KOPT-K1 (cell line): ENCODE results near the gene LRP1.

Experiments
- H3K27ac ChIP-seq: fragments of 200-600 bp; sonication (generic); 2 replicates; pipeline ENCODE4 v1.5.1; 2016; ENCODE audit warnings: antibody characterized with exemption, mild to moderate bottlenecking, low read depth, low read length; ENCODE audit not compliant: poor library complexity, severe bottlenecking
- H3K36me3 ChIP-seq: fragments of 200-600 bp; sonication (generic); 2 replicates; pipeline ENCODE4 v1.5.1; 2017; ENCODE audit warnings: antibody characterized with exemption, mild to moderate bottlenecking, low read length, moderate library complexity; ENCODE audit not compliant: insufficient read depth
- H3K9me3 ChIP-seq: fragments of 200-600 bp; sonication (generic); 2 replicates; pipeline ENCODE4 v1.5.1; 2017; ENCODE audit warnings: antibody characterized with exemption, low read length, mild to moderate bottlenecking; ENCODE audit not compliant: insufficient read depth, poor library complexity, severe bottlenecking

Gene LRP1

DNA sequence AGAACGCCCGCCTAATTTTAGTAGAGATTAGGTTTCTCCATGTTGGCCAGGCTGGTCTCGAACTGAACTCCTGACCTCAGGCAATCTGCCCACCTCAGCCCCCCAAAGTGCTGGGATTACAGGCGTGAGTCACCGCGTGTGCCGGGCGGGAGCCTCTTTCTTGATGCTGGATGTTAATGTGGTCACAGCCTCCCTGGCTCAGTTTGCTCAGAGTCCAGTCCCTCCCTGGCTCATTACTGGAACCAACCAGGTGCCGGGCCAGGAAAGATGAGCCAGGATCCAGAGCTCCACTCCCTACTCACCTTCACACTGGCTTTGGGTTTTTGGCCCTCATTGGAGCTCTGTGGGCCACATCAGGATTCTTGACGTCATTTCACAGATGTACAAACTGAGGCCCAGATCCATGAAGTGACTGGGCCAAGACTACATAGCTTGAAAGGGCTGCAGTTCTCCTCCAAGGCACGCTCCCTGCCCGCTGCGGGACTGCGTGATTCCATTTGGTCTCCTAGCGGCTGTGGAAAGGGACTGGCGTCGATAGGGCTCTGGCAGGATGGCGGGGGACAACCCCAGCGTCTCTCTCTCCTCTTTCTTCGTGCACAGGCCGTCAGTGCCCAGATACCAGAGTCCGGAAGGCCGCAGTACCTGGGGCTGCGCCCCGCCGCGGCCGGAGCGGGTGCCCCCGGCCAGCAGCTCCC is 96.1 kb downstream of the LRP1 start:
- Histone ChIP-seq H3K27ac (no peak overlapping the region), H3K36me3 (no peaks in the 10 kb centered on the region), H3K9me3 (no peaks in the 10 kb centered on the region)

- H3K9me3 ChIP-seq = no peaks in the 10 kb centered on the region
- no peak overlapping the region for H3K27ac ChIP-seq
- H3K36me3 ChIP-seq = no peaks in the 10 kb centered on the region
Measured at GRCh38 chr12:57224973-57225679, 96.8 kb downstream of the LRP1 start.

GRCh38 chr12:57225680-57226210 is 97.5 kb downstream of the LRP1 start:
- Histone ChIP-seq H3K9me3 (no peaks in the 10 kb centered on the region), H3K36me3 (no peaks in the 10 kb centered on the region), H3K27ac (no peak overlapping the region)

- H3K27ac ChIP-seq = no peak overlapping the region
- H3K36me3 ChIP-seq = peaks cover 9% of the 10 kb centered on the region
- no peaks in the 10 kb centered on the region for H3K9me3 ChIP-seq
Measured at GRCh38 chr12:57226588-57227314, 98.5 kb downstream of the LRP1 start.

DNA sequence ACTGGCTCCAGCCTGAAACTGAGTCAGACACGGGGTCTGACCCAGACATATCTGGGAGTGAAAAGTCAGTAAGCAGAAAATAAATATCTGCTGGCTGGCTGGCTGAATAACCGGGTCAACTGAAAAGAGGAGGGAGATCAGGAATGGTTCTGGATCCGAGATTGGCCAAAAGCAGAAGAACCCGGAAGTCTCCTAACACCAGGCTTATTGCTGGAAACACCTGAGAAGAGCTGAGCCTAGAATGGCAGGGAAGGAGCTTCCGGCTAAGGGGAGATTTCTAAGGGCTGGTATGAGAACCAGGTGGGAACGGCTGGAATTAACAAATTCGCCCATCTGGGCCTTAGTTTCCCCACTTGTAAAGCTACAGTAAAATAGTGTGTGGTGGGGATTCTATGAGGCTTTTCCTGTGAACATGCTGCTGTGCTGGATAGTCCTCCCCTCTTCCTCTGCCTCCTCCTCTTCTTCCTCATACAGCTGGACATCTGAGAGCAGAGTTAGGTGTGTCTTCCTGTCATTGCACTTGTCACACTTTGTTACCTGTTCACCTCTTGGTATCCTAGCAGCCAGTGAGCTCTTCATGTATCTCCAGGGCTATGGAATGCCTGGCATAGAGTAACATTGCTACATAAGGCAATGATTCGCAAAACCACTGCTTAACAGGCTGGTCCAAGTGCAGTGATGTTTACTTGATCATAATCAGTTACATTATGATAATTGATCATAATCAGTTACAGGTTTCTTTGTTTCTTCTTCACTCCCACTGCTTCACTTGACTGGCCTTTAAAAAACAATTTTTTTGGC is 99.2 kb downstream of the LRP1 start:
- no peaks in the 10 kb centered on the region for H3K9me3 ChIP-seq
- peaks cover 17% of the 10 kb centered on the region for H3K36me3 ChIP-seq
- H3K27ac ChIP-seq = no peak overlapping the region

DNA sequence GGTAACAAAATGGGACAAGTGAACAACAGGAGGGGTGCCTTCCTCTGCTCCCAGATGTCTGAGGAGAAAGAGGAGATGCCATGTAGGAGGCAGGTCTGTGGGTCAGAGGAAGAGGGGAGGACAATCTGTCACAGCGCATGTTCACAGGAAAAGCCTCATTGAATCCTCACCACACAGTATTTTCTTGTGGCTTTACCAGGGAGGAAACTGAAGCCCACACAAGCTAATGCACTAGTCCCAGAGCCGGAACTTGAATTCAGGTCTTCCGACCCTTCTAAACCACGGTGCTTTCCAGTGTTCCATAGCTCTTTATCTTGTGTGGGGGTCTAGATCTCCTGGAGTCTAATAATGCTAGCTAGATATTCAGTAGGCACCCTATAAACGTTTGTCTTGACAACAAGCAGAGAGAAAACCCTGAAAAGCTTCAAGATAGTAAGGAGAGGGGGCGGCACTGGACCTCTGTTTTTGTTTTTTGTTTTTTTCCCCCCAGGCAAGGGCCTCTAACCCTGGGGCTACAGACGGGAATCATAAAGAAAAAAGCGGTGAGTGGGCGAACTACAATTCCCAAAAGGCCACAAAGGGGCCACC is 100.9 kb downstream of the LRP1 start:
- H3K36me3 ChIP-seq = peaks cover 33% of the 10 kb centered on the region
- no peaks in the 10 kb centered on the region for H3K9me3 ChIP-seq
- H3K27ac ChIP-seq = peak overlapping the region; percentile 78

DNA sequence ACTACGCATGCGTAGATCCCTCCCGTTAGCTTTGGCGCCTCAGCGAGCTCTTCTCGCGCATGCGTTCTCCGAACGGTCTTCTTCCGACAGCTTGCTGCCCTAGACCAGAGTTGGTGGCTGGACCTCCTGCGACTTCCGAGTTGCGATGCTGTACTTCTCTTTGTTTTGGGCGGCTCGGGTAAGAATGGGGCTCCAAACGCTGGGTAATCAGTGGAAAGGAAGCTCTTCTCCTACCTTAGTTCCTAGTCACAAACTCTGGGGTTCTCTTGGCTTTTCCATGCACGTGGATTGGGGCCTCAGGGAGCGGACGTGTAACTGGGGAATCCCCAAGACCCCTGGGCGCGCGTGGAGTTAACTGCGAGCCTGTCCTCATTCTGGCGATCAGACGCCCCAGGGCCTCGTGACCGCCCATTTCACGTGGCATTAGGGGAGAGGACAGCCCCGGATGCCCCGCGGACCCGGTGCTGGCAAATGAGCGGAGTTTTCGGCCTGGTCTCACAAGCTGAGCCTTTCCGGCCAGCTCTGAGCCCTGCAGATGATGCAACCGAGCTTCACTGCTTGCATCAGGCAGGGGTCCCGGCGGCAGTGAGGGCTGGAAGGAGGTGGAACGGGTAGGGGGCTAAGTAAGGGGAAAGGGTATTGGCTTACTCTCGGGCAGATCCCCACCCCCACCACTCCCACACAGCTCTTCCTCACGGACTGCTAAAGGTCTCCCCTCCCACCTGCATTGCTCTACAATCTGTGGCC is 101.5 kb downstream of the LRP1 start, which contains the start of gene SHMT2:
Gene SHMT2 (plus strand): TSS at position 78 of the 747 bp plus-strand sequence. CDS start 68 bp downstream, at position 146.
- H3K9me3 ChIP-seq = no peaks in the 10 kb centered on the region
- H3K36me3 ChIP-seq = peaks cover 40% of the 10 kb centered on the region
- peak within 1 kb of the TSS; percentile 78 for H3K27ac ChIP-seq

DNA sequence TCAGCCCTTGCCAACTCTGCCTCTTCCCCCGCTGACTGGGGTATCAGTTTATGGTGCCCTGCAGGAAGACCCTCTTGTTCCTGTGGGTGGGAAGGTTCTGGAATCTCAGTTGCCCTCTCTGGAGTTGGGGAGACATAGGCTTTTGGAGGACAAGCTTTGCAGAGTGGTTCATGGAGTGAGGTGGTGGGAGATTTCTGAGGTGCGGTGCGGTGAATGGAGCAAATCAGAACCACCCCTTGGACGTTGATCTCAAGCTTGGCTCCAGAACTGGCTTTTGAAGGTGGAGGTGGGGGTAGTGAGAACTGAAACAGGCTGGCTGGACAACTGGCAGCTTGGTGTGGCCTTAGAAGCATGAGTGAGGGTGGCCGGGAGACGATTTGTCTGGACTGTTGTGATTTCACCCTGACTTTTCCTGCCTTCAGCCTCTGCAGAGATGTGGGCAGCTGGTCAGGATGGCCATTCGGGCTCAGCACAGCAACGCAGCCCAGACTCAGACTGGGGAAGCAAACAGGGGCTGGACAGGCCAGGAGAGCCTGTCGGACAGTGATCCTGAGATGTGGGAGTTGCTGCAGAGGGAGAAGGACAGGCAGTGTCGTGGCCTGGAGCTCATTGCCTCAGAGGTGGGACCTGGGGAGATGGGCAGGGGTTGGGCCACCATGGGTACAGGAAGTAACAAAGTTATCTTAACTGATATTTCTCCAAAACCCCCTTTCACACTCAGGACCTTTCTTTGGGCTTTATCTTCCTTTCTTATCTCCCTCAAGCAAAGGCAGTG is 102.3 kb downstream of the LRP1 start:
- Histone ChIP-seq H3K27ac (peak overlapping the region; percentile 78), H3K36me3 (peaks cover 41% of the 10 kb centered on the region), H3K9me3 (no peaks in the 10 kb centered on the region)

DNA sequence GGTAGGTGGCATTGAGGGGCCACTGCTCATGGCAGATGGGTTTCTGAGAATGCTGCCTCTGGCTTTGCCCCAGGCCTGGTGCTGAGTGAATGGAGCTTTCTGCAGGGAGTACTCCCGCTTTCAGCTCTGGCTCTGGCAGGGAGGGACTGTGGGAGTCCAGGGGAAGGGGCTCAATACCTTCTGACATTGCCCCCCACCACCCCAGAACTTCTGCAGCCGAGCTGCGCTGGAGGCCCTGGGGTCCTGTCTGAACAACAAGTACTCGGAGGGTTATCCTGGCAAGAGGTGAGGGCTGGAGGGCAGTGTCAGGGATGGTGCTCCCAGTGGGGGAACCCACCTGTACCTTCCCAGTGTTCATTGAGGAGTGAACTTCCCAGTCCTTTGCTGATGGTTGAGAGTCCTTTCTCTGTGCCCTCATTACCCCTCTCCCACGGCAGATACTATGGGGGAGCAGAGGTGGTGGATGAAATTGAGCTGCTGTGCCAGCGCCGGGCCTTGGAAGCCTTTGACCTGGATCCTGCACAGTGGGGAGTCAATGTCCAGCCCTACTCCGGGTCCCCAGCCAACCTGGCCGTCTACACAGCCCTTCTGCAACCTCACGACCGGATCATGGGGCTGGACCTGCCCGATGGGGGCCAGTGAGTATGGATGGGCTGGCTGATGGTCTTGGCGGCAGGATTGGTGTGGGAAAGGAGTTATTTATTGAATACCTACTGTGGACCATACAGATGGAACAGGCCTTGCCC is 103.2 kb downstream of the LRP1 start:
- H3K36me3 ChIP-seq = peaks cover 41% of the 10 kb centered on the region

GRCh38 chr12:57232156-57232756 is 104.0 kb downstream of the LRP1 start:
- H3K36me3 ChIP-seq = peaks cover 41% of the 10 kb centered on the region
- H3K27ac ChIP-seq = no peak overlapping the region
- no peaks in the 10 kb centered on the region for H3K9me3 ChIP-seq

More for the DNA sequence above, 103.2 kb downstream of the LRP1 start:
- Histone ChIP-seq H3K27ac (no peak overlapping the region), H3K9me3 (no peaks in the 10 kb centered on the region)

- Histone ChIP-seq H3K36me3 (peaks cover 41% of the 10 kb centered on the region), H3K27ac (no peak overlapping the region), H3K9me3 (no peaks in the 10 kb centered on the region)
Measured at GRCh38 chr12:57233357-57234232, 105.3 kb downstream of the LRP1 start.

DNA sequence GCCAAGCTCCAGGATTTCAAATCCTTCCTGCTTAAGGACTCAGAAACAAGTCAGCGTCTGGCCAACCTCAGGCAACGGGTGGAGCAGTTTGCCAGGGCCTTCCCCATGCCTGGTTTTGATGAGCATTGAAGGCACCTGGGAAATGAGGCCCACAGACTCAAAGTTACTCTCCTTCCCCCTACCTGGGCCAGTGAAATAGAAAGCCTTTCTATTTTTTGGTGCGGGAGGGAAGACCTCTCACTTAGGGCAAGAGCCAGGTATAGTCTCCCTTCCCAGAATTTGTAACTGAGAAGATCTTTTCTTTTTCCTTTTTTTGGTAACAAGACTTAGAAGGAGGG is 105.9 kb downstream of the LRP1 start:
- Histone ChIP-seq H3K36me3 (peaks cover 41% of the 10 kb centered on the region), H3K9me3 (no peaks in the 10 kb centered on the region), H3K27ac (no peak overlapping the region)
